DMS114 treated with DMSO at 0.1 percent for 48 hours (cell line): ENCODE data around the gene PLEKHM1.

Experiments used
- DNase-seq: peaks from one replicate; lab custom pipeline; 2025; ENCODE audit not compliant: unreplicated experiment; lab: John Stamatoyannopoulos, UW

PLEKHM1 gene

DNA sequence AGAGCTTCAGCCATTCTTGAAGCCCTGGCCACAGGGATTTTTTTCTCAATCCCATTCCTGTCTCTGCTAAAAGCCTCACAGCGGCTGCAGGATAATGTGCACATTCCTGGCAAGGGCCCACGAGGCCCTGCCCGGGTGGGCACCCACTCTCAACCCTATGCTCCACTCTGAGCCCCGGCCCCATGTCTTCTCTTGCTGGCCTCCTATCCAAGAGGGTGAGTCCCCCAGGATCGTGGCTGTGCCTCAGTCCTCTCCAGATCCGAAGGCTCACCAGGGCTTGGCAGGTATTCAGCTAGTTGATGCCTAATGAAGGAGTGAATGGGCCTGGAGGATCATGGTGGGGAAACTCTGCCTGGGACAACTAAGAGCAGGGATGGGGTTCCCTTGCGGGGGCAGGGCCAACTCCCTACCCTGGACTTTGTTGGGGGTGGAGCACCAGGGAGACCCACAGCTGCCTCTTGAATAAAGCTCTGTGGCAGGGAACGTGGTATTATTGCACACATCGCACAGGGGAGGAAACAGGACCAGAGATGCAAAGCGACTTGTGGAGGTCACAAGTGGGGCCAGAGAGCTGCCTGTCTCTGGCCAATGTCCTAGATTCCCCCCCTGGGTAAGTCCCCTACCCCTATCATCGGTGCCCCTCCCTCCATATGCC is 63.2 kb downstream of the PLEKHM1 start:
- no peak for DNase-seq

DNA sequence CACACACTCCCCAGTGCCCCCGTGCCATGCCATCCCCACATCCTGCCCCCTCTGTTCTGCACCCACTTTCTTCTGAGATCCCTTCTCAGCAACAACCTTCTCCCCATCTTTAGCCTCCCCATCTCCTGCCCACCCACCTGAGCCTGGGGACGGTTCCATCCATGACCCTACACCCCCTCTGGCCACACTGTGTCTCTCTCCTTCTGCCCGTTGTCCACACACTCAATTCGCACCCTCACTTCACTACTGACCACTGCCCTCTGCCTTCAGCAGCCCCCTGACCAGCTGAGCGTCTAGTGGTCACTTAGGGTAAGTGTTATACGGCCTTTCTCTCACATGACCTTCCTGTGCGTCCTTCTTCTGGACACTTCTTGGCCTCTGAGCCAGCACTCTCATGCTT is 64.0 kb downstream of the PLEKHM1 start:
- DNase-seq: no peak

DNA sequence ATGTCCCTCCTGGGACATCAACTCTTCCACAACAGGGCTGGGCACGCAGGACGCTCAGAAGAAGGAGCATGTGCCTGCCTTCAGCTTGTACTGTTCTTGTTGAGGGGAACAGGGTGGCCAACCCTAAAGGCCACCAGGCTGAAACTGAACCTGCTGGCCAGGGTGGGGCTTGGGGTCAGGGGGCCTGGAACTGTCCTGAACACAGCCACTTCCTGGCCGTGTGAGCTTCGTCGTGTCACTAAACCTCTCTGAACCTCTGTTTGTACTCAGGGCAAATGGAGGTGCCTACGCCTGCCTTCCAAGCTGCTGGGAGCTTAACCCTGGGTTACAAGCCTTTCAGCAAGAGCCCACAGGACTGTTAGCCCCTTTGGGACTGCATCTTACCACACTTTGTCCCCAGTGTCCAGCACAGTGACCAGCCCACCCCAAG is 64.5 kb downstream of the PLEKHM1 start:
- no peak for DNase-seq

DNA sequence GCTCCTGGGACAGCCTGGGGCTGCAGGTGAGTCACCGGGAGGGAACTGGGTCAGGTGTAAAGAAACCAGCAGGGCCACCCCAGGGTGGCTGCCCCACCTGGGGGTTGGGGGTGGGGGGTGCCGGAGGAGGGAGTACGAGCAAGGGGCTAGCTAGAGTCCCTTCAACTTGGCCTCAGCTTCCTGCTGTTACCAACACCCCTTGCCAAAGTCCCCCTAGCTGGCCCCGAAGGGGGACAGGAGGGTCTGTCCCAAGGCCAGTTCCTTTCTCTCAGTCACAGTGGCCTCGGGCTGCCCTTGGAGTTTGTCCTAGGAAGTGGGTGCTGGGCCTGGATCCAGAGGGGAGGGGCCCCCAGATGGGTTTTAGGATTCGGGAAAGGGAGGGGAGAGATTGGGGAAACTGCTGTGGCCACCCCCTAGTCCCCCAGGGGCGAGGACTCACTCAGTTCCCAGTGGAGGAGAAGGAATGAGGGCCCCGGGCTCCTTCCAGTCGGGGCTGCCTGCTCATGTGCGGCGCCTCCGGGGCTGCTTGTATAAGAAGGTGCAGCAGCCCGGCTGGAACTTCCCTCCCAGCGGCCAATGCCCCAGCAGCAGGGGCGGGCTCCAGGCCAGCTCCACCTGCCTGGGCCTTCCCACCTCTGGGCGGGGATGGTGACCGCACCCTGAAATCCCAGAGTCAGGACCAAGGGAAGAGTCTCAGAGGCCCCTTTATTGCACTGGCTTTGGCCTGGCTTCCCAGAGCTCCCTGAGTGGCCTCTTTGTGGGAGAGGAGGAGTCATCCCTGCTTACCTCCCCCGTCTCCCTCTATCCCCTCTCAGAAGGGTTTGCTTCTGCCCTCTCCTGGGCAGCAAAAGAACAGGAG is 65.2 kb downstream of the PLEKHM1 start:
- DNase-seq: peak; percentile 53

DNA sequence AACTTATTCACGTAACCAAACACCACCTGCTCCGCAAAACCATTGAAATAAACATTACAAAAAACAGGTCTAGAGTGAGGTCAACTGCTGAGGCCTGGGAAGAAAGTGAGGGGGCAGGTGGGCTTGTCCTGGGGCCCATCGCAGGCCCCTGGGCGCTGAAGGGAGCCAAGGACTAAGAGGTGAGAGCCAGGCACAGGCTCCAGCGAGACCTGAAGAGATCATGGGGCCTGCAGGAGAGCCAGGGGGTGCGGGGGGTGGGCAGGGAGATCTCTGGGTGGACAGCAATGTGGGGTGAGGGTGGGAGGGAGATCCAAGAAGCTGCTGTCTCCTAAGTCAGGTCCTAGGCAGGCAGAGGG is 65.8 kb downstream of the PLEKHM1 start:
- no peak for DNase-seq

DNA sequence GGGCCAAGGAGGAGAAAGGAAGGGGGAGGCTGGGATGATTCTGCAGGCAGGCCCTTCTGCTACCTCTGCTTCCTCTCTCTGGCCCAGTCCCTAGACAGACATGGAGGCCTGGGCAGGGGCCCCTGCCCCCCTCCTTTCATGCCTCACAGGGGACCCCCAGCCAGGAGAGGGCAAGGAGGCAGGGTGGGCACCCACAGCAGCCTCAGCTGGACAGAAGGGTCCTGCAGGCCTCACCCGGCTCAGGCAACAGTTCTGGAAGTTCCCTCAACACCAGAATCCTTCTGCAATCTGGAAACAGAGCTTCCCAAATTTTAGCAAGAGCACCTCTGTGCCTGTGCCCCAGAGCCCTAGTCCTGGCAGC is 66.6 kb downstream of the PLEKHM1 start:
- DNase-seq: no peak

DNA sequence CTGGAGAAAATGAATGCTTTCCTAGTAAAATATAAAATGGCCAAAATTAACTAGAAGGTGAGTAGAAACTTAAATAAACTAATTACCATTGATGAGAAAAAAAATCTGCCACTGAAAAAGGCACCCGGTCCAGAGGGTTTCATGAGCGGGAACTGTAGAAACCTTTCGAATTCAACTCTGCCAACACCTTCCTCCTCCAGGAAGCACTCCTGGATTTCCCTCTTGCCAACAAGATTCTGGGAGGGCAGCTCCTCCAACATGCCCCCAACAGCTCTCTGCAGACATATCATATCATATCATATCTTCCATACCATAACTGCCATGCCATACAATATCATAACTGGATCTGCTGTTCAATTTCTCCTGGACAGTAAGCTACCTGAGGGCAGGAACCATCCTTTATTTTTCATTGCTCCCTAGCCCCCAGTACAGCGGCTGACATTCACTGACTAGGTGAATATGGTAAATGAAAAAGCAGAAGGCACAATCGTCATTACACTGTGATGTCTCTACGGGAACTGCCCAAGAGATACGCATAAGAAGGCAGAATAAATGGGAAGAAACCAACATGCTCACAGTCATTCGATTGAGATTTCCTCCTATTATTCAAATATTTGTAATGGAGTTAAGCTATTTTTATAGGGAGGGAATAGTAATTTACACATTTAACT is 67.1 kb downstream of the PLEKHM1 start:
- no peak for DNase-seq

DNA sequence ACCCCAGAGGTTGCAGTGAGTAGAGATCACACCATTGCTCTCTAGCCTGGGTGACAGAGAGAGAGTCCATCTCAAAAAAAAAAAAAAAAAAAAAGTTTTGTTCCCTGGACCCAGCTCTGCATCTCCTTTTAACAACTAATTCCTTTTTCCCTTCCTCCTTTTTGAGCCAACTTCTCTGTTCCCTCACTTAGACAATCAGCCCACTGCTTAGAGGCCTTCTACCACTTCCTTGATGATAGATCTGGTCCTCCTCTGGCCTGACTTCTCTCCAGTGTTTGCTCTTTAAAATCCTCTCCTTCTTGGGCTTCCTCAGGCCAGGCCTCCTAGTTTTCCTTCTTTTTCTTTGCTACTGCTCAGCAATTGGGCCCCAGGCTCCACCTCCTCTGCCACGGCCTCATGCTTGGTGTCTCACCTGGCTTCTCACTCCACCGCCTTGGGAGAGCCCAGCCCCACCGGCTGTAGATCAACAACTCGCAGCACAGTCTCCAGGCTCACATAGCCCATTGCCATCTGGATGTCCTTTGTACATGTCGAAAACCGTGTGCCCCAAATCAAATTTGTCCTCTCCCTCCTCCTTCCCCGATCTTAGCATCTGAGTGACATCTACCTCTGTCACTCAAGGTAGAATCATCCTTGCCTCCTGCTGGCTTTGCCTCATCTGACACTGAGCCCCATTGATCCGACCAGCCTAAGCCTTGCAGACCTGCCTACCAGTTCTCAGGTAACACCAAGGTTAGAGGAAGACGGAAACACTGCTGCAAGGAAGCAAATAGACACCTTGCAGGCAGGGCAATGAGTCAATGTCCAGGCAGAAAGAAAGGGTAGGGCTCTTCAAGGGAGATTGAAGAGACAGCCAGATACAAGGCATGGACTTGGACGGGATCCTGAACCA is 75.3 kb downstream of the PLEKHM1 start:
- DNase-seq: no peak

DNA sequence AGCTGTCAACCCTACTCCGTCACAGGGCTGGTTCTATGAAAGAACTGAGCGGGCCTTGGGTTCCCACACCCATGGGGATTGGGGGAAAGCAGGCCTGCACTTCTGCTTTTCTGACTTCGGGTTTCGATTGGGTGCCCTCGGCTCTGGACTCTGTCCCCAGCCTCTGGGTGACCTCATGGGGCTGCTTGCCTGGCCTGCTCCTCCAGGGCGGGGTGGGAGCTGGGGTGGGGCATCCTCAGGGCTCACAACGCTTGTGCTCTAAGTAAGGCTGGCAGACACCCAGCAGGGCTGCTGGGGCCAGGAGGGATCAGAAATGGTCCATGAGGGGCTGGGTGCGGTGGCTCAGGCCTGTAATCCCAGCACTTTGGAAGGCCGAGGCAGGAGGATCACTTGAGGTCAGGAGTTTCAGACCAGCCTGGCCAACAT is 77.0 kb downstream of the PLEKHM1 start:
- no peak for DNase-seq

DNA sequence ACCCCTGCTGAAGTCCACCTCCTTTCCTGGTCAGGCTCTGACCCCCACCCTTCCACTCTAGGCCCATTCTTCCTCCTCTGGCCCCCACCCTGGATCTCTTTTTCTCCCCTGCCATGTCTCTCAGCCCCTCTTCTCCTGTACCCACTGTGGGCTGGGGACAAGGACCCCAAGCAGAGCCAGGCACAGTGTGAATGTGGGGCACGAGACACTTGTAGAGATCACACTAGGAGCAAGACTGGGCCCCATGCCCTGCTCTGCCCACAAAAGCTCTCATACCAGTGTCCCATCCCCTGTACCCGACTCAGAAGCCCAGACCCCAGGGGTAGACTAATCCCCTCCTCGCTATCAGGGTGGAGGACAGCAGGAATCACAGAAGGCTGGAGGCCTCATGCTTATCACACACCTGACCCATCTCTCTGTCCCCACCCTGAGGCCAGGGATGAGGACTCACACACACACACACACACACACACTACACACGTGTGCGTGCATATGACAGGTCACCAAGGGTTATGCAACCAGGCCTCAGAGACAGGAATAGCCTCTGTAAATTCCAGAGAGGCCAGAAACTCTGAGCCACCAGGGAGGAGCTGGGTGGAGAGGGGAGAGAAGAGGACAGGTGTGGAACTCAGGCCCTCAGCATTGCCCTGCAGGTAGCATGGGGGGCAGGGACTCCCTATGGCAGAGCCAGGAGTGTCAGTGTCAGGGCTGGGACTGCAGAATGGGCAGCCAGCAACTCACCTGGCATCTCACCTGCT is 79.0 kb downstream of the PLEKHM1 start:
- no peak for DNase-seq

DNA sequence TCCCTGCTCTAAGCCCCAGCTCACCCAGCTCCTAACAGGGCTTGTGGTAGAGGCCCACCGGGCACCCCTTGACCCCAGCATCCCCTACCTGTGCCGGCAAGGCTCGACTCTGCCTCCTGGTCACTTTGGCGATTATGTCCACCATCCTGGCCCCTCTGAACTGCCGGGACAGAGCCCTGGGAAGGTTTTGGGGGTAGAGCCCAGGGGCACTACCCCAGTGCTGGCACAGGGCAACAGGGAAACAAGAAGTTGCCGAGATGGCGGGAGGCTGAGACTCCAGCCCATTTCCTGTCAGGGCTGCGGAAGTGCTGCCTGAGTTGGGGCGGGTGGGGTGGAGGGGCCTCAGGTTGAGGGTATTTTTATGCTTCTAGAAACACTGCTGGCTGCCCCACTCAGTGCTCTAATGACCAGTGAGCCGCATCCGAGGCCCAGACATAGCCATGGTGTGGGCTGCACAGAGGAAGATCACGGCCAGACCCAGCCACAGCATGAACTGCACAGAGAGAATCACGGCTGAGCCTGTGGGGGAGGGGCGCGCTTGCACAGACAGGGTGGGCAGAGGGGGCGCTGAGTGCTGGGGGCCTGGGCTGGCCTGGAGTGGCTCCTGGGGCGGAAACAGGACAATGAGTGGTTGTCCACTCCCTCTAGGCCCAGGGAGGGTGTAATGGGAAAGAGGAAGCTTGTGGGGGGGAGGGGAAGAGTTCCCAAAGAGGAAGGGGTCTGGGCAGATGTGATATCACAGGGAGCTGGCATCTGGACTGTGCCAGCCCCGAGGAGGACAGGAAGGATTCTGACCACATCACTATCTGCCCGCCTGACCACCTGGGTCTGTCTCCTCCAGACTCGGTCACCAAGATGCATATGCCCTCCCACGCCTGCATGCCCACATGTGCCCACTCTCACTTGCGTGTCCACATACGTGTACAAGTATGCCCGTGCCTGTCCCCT is 80.1 kb downstream of the PLEKHM1 start:
- no peak for DNase-seq

DNA sequence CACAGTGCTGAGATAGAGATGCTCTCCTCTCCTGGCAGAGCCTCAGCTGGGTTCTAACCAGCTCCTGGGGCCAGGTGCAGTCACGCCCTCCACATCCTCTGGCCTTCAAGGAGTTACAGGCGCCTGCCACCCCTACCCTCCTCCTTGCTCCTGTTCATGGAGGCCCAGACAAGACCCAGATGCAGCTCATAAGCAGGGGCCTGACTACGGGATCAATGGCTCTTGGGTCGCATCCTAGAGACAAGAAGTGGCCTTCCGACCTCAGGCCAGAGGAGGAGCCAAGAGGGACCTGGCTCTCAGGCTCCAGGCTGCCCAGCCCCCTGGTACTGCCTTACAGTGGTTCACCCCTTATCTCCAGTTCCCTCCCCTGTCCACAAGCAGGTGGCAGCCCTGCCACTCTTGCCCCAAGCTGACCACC is 80.9 kb downstream of the PLEKHM1 start:
- DNase-seq: no peak

DNA sequence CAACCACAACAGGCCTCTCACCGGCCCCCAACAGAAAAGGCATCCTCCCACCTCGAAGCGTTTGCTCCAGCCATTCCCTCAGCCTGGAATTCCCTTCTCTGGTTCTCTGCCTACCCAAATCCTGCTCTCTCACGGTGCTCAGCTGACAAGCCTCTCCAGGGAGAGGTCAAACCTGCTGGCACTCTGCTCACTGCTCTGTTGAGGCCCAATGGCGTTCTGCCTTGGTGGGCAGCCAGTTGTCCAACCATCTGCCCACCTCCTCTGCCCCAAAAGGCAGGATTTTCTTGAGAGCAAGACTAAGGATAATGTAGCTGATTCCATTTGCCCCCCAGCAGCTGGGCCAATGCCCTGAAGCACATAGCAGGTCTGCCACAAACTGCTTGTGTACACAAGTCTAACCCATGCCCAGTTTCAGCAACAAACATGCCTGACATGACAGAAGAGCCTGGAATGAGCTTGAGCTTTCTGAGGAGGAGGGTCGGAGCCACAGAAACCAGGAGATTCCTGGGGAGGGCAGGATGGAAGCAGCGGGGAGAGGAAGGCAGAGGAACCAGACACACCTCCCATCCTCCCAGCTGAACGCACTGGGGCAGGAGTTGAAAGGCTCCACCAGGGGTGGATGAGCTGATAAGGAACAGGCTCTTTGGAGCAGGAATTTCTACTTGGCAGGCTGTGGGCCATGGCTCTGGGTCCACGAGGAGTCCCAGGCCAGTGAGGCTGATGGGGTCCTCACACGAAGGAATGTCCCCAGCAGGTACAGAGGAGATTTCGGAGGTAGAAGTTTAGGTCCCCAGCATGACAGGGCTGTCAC is 81.7 kb downstream of the PLEKHM1 start:
- DNase-seq: no peak

DNA sequence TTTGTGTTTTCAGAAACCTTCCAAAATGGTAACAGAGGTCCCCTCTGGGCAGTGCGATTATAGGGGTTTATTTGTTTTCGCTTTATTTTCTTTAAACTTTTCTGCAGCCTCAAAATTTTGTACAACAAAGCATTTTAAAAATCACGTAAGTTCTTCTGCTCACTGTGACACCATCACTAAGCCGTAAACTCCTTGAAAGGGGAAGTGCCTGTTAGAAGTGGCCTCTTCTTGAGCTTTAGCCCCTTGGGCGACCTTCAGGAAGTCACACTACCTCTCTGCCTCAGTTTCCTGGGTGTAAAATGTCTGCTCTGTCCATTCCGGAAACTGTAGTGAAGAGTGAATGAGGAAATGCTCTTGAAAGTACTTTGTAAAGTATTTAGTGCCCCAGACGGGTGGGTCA is 84.4 kb downstream of the PLEKHM1 start:
- DNase-seq: no peak

DNA sequence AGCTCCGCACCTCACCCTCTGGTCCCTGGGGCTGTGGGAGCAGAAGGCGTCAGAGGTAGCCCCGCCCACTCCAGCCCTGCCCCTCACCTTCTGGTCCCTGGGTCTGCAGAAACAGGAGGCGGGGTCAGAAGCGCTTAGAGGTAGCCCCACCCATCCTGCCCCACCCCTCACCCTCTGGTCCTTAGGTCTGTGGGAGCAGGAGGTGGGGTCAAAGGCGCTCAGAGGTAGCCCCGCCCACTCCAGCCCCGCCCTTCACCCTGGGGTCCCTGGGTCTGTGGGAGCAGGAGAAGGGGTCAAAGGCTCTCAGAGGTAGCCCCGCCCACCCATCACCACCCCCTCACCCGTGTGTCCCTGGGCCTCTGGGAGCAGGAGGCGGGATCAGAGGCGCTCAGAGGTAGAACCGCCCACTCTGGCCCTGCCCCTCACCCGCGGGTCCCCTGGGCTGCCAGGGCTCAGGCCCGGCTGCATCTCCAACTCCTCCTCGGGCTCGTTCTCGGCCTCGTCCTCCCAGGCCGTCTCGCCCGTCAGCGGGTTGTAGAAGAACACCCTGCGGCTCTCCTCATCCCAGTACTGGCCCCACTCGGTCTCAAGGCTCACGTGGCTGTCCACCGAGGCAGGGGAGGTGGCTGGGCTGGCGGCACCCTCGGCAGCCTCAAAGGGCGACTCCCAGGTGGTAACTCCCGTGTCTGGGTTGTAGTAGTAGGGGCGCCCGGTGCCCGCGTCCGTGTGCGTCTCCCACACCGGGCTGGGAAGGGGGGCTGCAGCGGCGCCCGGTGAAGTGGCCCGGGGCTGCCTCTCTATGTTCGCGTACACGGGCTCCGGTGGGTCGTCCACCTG is 85.1 kb downstream of the PLEKHM1 start:
- DNase-seq: no peak

DNA sequence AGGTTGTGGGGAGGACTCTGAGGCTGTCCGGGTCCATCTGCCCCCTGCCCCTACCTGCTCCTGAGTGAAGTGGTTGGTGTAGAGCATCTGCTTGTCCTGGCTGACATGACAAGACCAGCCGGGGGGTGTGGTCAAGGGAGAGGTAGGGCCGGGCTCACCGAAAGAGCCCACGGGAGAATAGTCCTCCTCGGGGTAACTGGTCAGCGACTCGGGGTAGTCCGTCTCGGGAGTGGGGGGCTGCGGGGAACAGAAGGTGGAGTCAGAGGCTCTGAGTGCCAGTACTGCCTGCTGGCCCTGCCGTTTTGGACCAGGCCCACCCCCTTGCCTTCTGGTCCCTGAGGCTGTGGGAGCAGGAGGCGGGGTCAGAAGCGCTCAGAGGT is 85.7 kb downstream of the PLEKHM1 start:
- no peak for DNase-seq

DNA sequence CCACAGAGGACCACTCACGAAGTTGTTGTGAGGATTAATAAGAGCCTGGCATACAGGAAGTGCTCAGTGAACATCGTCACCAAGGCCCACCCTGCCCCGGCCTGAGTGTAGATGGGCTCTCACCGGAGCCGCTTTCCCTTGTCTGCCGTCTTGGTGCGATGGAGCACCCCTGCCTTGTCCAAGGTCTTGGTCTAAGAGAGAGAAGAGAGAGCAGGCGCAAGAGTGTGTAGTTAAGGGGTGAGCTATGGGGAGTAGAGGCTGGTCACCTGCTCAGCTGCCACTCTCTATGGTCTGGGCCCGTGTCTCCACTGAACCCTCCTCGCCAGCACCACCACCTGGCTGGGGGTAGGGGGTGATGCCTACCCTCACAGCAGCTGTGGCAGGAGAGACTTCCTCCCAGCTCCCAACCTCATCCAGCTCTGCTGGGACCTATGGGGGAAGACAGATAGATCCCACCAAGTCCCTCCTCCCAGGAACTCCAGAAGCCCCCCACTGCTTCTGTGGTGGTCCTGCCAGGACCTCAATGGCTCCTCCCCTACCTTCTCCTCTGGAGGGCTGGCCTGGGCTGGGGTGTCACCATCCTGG is 86.5 kb downstream of the PLEKHM1 start:
- no peak for DNase-seq
